Liver (tissue), 3 donors: Measurements from ENCODE around the gene ZNF423.

Experiments
- CTCF ChIP-seq: fragments of 150-350 bp; IDR thresholded peaks from 2 replicates; pipeline ENCODE4 v1.5.1; 2017; ENCODE audit warnings: improper control_type of control experiment, low read depth, low read length; ENCODE audit not compliant: missing input control
- EGR1 ChIP-seq, 2 donors: IDR thresholded peaks; 2 replicates each; pipeline ENCODE4 v1.6.1; 2016 to 2018; ENCODE audit warnings: antibody characterized with exemption in 2 of 2, low read depth in 2 of 2
- GABPA ChIP-seq, 2 donors: IDR thresholded peaks in 1 of 2; conservative IDR thresholded peaks in 1 of 2; 2 replicates each; pipeline ENCODE4 v1.6.1; 2016; ENCODE audit warnings: antibody characterized with exemption in 2 of 2, mild to moderate bottlenecking in 1 of 2, moderate library complexity in 1 of 2
- MAX ChIP-seq: IDR thresholded peaks from 2 replicates; pipeline ENCODE4 v1.6.1; 2016; ENCODE audit warnings: antibody characterized with exemption
- RAD21 ChIP-seq, 2 donors: IDR thresholded peaks; 2 replicates each; pipeline ENCODE4 v1.6.1; 2016; ENCODE audit warnings: antibody characterized with exemption in 2 of 2, mild to moderate bottlenecking in 2 of 2
- REST ChIP-seq: IDR thresholded peaks from 2 replicates; pipeline ENCODE4 v1.6.1; 2016; ENCODE audit warnings: antibody characterized with exemption, mild to moderate bottlenecking
- RXRA ChIP-seq, 2 donors: IDR thresholded peaks; 2 replicates each; pipeline ENCODE4 v1.6.1; 2017 to 2018; ENCODE audit warnings: antibody characterized with exemption in 2 of 2, mild to moderate bottlenecking in 1 of 2
- TAF1 ChIP-seq: conservative IDR thresholded peaks from 2 replicates; pipeline ENCODE4 v1.6.1; 2016; ENCODE audit warnings: antibody characterized with exemption, mild to moderate bottlenecking
- TF ChIP-seq, protein P1 (sequence below): IDR thresholded peaks from 2 replicates; pipeline ENCODE4 v1.6.1; 2016; ENCODE audit warnings: antibody characterized with exemption
- donor health status: healthy.
- donor health status: healthy.

- TF ChIP-seq GABPA (IDR thresholded peaks at IDR 0.05 in 1 of 2, conservative IDR thresholded peaks at IDR 0.05 in 1 of 2) (no peak), MAX (no peak), RAD21 (IDR thresholded peaks at IDR 0.05) (no peak), CTCF (no peak), TAF1 (no peak), REST (no peak), EGR1 (IDR thresholded peaks at IDR 0.05; ENCODE audit: low read depth in 2 of 2) (no peak), RXRA (IDR thresholded peaks at IDR 0.05) (no peak)
- TF ChIP-seq, protein P1, sequence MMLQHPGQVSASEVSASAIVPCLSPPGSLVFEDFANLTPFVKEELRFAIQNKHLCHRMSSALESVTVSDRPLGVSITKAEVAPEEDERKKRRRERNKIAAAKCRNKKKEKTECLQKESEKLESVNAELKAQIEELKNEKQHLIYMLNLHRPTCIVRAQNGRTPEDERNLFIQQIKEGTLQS: no peak
Measured at GRCh38 chr16:49442805-49443204, 413.1 kb downstream of the ZNF423 start.
